Calu3 (cell line): Measurements from ENCODE around the gene ODF2. TPM values are rescaled to one million over a fixed set of nuclear protein-coding genes. Genes with fewer than 3 reads are reported as not detected.
"Not testable (repeated sequence)": the region's sequence is repeated elsewhere in the genome, so short reads cannot be mapped to it uniquely, and the experiment has no call there.

Experiments used
- BruUV-seq: library from RNA; stranded (reverse); fragments of 400-500 nt; replicated peaks from 2 replicates; lab custom pipeline; 2021; lab: Mats Ljungman, UMichigan
- CTCF ChIA-PET: fragments of 300-600 bp; sonication (Branson Sonifier 250); formaldehyde crosslinking; loops from one replicate; lab custom pipeline; 2022; ENCODE audit warnings: antibody characterized with exemption; lab: Charles Lee
- DNase-seq: peaks from one replicate; pipeline ENCODE4 v3.0.0; 2022
- H3K27ac Mint-ChIP-seq: one replicate; pipeline ENCODE4 v1.8.0; 2022; ENCODE audit warnings: mixed read lengths; ENCODE audit not compliant: unreplicated experiment
- H3K27me3 Mint-ChIP-seq: one replicate; pipeline ENCODE4 v1.8.0; 2022; ENCODE audit warnings: mixed read lengths; ENCODE audit not compliant: unreplicated experiment
- H3K36me3 Mint-ChIP-seq: one replicate; pipeline ENCODE4 v1.8.0; 2022; ENCODE audit warnings: mild to moderate bottlenecking, moderate library complexity, mixed read lengths; ENCODE audit not compliant: insufficient read depth, unreplicated experiment
- H3K4me1 Mint-ChIP-seq: one replicate; pipeline ENCODE4 v1.8.0; 2022; ENCODE audit warnings: mild to moderate bottlenecking, low read depth, mixed read lengths; ENCODE audit not compliant: unreplicated experiment
- H3K4me3 Mint-ChIP-seq: one replicate; pipeline ENCODE4 v1.8.0; 2022; ENCODE audit warnings: mild to moderate bottlenecking, low read depth, moderate library complexity, mixed read lengths; ENCODE audit not compliant: unreplicated experiment
- H3K9me3 Mint-ChIP-seq: one replicate; pipeline ENCODE4 v1.8.0; 2022; ENCODE audit warnings: low read depth, mixed read lengths; ENCODE audit not compliant: unreplicated experiment
- CTCF ChIP-seq: fragments of 200-600 bp; IDR thresholded peaks from one replicate; pipeline ENCODE4 v1.8.0; 2022; ENCODE audit warnings: antibody characterized with exemption; ENCODE audit not compliant: unreplicated experiment
- intact Hi-C: fragments of 100-400 bp; cut with micrococcal nuclease; formaldehyde crosslinking; loops from one replicate; pipeline ENCODE4 v1.10.0; 2022; ENCODE audit not compliant: unreplicated experiment
- total RNA-seq: library from RNA; stranded (reverse); gene quantifications from 2 replicates; pipeline ENCODE4 v1.2.3, GENCODE V29; 2022

Gene ODF2
- total RNA-seq, 1 experiment from 2014 or later, result 33.6 TPM

GRCh38 chr9:128497824-128498610 is 42.2 kb downstream of the ODF2 start:
- CTCF ChIA-PET, result no interaction called here
- Mint-ChIP-seq H3K4me1 (no peaks in the 10 kb centered on the region), H3K27ac (no peak overlapping the region), H3K4me3 (no peak overlapping the region), H3K27me3 (no peaks in the 10 kb centered on the region), H3K9me3 (no peaks in the 10 kb centered on the region), H3K36me3 (peaks cover 19% of the 10 kb centered on the region)
- BruUV-seq, result no TSS peak
- intact Hi-C loops, result no loop called here
- no peak for TF ChIP-seq CTCF
- no peak for DNase-seq

- Mint-ChIP-seq H3K9me3 (no peaks in the 10 kb centered on the region), H3K36me3 (peaks cover 23% of the 10 kb centered on the region), H3K4me1 (no peaks in the 10 kb centered on the region), H3K27ac (no peak overlapping the region), H3K27me3 (no peaks in the 10 kb centered on the region), H3K4me3 (no peak overlapping the region)
- TF ChIP-seq CTCF, result no peak
- CTCF ChIA-PET, result no interaction called here
- BruUV-seq, result no TSS peak
- intact Hi-C loops, result no loop called here
- DNase-seq, result no peak
Observed at GRCh38 chr9:128498911-128499310, 43.1 kb downstream of the ODF2 start.

- intact Hi-C loops, result no loop called here
- CTCF ChIA-PET, result interaction anchor here (0.6 kb wide), 1 partner anchor 18 kb away, joined by 10 read pairs; no protein-coding TSS in a partner anchor
Observed at GRCh38 chr9:128499920-128500319, 44.1 kb downstream of the ODF2 start.

DNA sequence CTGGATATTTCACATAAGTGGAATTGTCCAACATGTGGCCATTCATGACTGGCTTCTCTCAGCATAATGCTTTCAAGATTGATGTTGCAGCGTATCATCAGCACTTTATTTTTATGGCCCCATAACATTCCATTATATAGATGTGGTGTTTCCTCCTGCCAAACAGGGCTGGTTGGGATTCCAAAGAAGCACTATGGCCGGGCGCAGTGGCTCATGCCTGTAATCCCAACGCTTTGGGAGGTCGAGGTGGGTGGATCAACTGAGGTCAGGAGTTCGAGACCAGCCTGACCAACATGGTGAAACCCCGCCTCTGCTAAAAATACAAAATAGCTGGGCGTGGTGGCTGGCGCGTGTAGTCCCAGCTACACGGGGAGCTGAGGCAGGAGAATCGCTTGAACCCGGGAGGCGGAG is 47.6 kb downstream of the ODF2 start:
- BruUV-seq, H3K27me3 Mint-ChIP-seq, H3K4me1 Mint-ChIP-seq, H3K27ac Mint-ChIP-seq, CTCF ChIA-PET, intact Hi-C loops, H3K9me3 Mint-ChIP-seq, DNase-seq: not testable (repeated sequence)
- Mint-ChIP-seq H3K4me3 (peak overlapping the region; percentile 98), H3K36me3 (peaks cover 33% of the 10 kb centered on the region)

More at GRCh38 chr9:128499920-128500319, 44.1 kb downstream of the ODF2 start:
- no peak overlapping the region for H3K27ac Mint-ChIP-seq
- no peaks in the 10 kb centered on the region for H3K27me3 Mint-ChIP-seq
- no TSS peak for BruUV-seq
- no peak for DNase-seq
- no peak for TF ChIP-seq CTCF
- H3K9me3 Mint-ChIP-seq, result no peaks in the 10 kb centered on the region
- no peak overlapping the region for H3K4me3 Mint-ChIP-seq
- peaks cover 33% of the 10 kb centered on the region for H3K36me3 Mint-ChIP-seq
- H3K4me1 Mint-ChIP-seq, result no peaks in the 10 kb centered on the region

- TF ChIP-seq CTCF, result no peak
- no peaks in the 10 kb centered on the region for H3K27me3 Mint-ChIP-seq
- no peaks in the 10 kb centered on the region for H3K4me1 Mint-ChIP-seq
- CTCF ChIA-PET, result no interaction called here
- peak; percentile 6 for DNase-seq
- no peaks in the 10 kb centered on the region for H3K9me3 Mint-ChIP-seq
- intact Hi-C loops, result no loop called here
- no peak overlapping the region for H3K27ac Mint-ChIP-seq
- BruUV-seq, result no TSS peak
- H3K36me3 Mint-ChIP-seq, result peaks cover 33% of the 10 kb centered on the region
- H3K4me3 Mint-ChIP-seq, result peak overlapping the region; percentile 98
Observed at GRCh38 chr9:128503870-128504269, 48.1 kb downstream of the ODF2 start.
